ENCODE data around the gene PRDM10.

PRDM10 gene

DNA sequence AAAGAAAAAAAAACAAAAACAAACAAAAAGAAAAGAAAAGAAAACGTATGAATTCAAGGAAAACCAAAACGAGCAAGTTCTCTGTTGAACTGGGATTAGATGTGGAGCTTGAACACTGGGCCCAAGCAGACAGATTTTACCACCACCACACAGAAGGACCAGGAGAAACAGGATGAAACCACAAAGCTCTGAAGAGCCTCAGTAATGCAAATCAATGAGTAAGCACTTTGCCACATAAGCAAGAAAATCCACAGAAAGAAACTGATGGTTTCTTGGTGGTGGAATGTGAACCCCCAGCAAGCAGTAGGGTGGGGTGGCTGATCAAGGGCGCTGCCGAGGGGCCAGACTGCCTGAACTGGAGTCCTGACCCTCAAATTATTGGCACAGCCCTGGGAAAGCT lies 56.4 kb downstream of the PRDM10 start:
- TF ChIP-seq POLR2A (IDR thresholded peaks at IDR 0.05; ENCODE audit: extremely low read depth, insufficient read length) (no peak), MYC (IDR thresholded peaks at IDR 0.05; ENCODE audit: low read depth, low read length) (no peak)
- TF ChIP-seq, protein P1, sequence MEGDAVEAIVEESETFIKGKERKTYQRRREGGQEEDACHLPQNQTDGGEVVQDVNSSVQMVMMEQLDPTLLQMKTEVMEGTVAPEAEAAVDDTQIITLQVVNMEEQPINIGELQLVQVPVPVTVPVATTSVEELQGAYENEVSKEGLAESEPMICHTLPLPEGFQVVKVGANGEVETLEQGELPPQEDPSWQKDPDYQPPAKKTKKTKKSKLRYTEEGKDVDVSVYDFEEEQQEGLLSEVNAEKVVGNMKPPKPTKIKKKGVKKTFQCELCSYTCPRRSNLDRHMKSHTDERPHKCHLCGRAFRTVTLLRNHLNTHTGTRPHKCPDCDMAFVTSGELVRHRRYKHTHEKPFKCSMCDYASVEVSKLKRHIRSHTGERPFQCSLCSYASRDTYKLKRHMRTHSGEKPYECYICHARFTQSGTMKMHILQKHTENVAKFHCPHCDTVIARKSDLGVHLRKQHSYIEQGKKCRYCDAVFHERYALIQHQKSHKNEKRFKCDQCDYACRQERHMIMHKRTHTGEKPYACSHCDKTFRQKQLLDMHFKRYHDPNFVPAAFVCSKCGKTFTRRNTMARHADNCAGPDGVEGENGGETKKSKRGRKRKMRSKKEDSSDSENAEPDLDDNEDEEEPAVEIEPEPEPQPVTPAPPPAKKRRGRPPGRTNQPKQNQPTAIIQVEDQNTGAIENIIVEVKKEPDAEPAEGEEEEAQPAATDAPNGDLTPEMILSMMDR (IDR thresholded peaks at IDR 0.05; ENCODE audit: low read depth, low read length) = no peak
- TF ChIP-seq, protein P2, sequence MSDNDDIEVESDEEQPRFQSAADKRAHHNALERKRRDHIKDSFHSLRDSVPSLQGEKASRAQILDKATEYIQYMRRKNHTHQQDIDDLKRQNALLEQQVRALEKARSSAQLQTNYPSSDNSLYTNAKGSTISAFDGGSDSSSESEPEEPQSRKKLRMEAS (IDR thresholded peaks at IDR 0.05; ENCODE audit: low read depth, low read length) = no peak
- DNase-seq (ENCODE audit: low read depth) = peak; percentile 46
- no peak overlapping the region for H3K4me3 ChIP-seq (ENCODE audit: low read depth, low read length)

DNA sequence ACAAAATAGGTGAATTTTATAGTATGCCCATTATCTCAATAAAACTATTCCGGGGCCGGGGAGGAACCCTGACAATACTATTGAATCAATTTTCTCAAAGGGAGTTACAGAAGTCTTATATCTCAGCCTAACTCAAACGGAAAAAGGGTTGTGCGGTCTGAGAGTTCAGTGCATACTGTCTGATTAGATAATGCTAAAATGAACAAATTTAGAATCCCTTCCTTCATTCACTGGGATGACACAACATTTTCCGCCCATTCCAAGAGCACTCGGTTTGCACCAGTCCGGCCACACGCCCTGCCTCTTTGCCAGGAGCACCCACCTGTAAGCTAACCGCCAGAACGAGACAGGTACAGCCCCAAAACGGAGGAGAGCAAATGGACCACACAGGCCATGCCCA lies 57.3 kb downstream of the PRDM10 start:
- DNase-seq (ENCODE audit: low read depth) = no peak
- no peak overlapping the region for H3K4me3 ChIP-seq (ENCODE audit: low read depth, low read length)
- TF ChIP-seq, protein P2 (IDR thresholded peaks at IDR 0.05; ENCODE audit: low read depth, low read length) = no peak
- TF ChIP-seq, protein P1 (IDR thresholded peaks at IDR 0.05; ENCODE audit: low read depth, low read length) = no peak
- TF ChIP-seq POLR2A (IDR thresholded peaks at IDR 0.05; ENCODE audit: extremely low read depth, insufficient read length) (no peak), MYC (IDR thresholded peaks at IDR 0.05; ENCODE audit: low read depth, low read length) (no peak)

DNA sequence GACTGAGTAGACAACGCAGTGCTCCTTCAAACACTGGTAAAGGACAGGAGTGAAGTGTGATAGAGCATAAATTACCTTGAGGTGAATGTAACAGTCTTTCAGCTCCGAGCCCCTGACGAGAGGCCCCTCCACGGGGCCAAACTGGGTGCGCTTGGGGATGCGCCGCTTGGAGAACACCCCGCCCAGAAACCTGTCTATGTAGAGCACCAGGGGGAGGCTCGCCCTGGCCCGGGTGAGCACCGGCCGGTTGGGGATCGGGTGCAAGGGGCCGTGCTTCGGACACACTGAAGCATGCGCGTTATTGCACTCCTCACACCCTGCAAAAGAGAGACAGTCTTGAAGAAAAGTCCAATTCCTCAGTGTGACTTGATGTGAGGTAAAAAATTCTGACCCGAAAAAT lies 57.9 kb downstream of the PRDM10 start:
- TF ChIP-seq POLR2A (IDR thresholded peaks at IDR 0.05; ENCODE audit: extremely low read depth, insufficient read length) (no peak), MYC (IDR thresholded peaks at IDR 0.05; ENCODE audit: low read depth, low read length) (no peak)
- TF ChIP-seq, protein P1 (IDR thresholded peaks at IDR 0.05; ENCODE audit: low read depth, low read length) = no peak
- TF ChIP-seq, protein P2 (IDR thresholded peaks at IDR 0.05; ENCODE audit: low read depth, low read length) = no peak
- H3K4me3 ChIP-seq (ENCODE audit: low read depth, low read length) = no peak overlapping the region
- no peak for DNase-seq (ENCODE audit: low read depth)

DNA sequence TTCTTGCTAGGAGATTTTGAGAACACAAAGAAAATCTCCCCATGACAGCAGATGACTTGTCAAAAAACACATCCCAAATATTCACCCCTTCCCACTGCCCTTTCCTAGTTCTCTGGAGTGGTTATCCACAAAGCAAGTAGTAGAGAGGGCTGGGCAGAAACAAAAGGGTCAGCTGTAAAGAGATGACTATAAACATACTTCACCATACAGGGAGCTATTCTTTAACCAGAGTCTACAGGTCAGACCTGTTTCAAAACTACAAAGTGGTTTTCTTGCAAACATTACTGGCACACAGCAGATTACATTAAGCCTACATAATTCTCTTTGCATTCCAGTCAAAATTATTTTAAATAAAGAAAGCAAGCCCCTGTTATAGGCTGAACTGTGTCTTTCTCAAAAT lies 59.6 kb downstream of the PRDM10 start:
- H3K4me3 ChIP-seq (ENCODE audit: low read depth, low read length) = no peak overlapping the region
- no peak for DNase-seq (ENCODE audit: low read depth)
- TF ChIP-seq MYC (IDR thresholded peaks at IDR 0.05; ENCODE audit: low read depth, low read length) (no peak), POLR2A (IDR thresholded peaks at IDR 0.05; ENCODE audit: extremely low read depth, insufficient read length) (no peak)
- TF ChIP-seq, protein P1 (IDR thresholded peaks at IDR 0.05; ENCODE audit: low read depth, low read length) = no peak
- TF ChIP-seq, protein P2 (IDR thresholded peaks at IDR 0.05; ENCODE audit: low read depth, low read length) = no peak

DNA sequence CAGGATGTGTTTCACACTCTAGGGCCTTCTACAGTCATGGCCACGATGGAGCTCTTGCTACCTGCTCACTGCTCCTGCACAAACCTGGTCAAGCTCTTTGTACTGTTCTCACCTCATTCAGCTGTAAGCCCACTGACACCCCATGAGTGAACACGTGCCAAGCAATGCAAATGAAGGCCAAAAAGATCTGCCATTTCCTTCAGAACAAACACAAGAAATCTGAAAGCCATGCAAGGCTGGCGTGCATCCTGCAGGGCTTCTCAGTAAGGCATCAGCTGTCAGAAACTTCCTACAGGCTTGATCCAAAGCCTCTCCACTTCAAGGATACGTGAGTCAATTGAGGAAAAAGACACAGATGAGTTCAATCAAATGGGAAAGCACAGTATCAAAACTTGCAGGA lies 63.1 kb downstream of the PRDM10 start:
- H3K4me3 ChIP-seq (ENCODE audit: low read depth, low read length) = no peak overlapping the region
- DNase-seq (ENCODE audit: low read depth) = no peak
- TF ChIP-seq, protein P2 (IDR thresholded peaks at IDR 0.05; ENCODE audit: low read depth, low read length) = no peak
- no peak for TF ChIP-seq MYC (IDR thresholded peaks at IDR 0.05; ENCODE audit: low read depth, low read length)
- TF ChIP-seq POLR2A (IDR thresholded peaks at IDR 0.05; ENCODE audit: extremely low read depth, insufficient read length) = no peak
- TF ChIP-seq, protein P1 (IDR thresholded peaks at IDR 0.05; ENCODE audit: low read depth, low read length) = no peak

DNA sequence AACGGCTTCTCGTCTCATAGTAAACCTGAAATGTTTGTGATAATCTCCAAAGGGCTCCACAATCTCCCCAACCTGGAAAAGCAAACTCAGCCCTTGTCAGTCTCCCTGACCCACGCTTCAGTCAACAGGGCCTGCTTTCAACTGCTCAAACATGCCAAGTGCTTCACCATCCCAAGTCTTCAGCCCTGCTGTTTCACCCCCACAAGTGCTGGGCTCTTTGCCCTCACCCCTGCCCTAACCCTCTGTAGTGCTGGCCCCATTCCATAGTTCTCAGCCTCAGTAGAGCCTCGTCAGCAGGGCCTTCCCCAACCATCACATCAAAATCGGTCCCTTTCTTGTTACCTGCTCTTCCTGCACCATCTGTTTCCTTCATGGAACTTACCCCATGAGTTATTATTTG lies 63.9 kb downstream of the PRDM10 start:
- H3K4me3 ChIP-seq (ENCODE audit: low read depth, low read length) = no peak overlapping the region
- no peak for TF ChIP-seq POLR2A (IDR thresholded peaks at IDR 0.05; ENCODE audit: extremely low read depth, insufficient read length)
- TF ChIP-seq, protein P1 (IDR thresholded peaks at IDR 0.05; ENCODE audit: low read depth, low read length) = no peak
- no peak for DNase-seq (ENCODE audit: low read depth)

Data from NB4 (cell line).